Smooth muscle cell of the pulmonary artery (primary cell): Measurements from ENCODE around the gene GTSE1. TPM values are rescaled to one million over a fixed set of nuclear protein-coding genes. Genes with fewer than 3 reads are reported as not detected.

Experiments
- total RNA-seq: library from RNA; depleted of rRNA; stranded (reverse); fragments of >200 nt; gene quantifications from 2 replicates; pipeline ENCODE4 v1.2.3, GENCODE V29; 2014

Gene GTSE1
- total RNA-seq = 1.5 and 2.6 TPM in 2 replicates

GRCh38 chr22:46296257-46297150, at the start of gene GTSE1:
TSS of gene GTSE1 (plus strand) at chr22:46296870. CDS start at chr22:46297401, 531 bp downstream.

GRCh38 chr22:46250035-46250782, 46.5 kb upstream of the GTSE1 start, which contains the start of gene CDPF1:
TSS of gene CDPF1 (minus strand) at chr22:46250293. CDS start at chr22:46248284, 2,009 bp downstream.

GRCh38 chr22:46263216-46263590, 33.5 kb upstream of the GTSE1 start, which contains the start of gene PKDREJ:
TSS of gene PKDREJ (minus strand) at chr22:46263343. CDS start at chr22:46263322, 21 bp downstream.

GRCh38 chr22:46267431-46268279, 29.0 kb upstream of the GTSE1 start, which contains the start of gene TTC38:
TSS of gene TTC38 (plus strand) at chr22:46268008. CDS start at chr22:46268040, 32 bp downstream.

GRCh38 chr22:46335201-46336118, 38.8 kb downstream of the GTSE1 start, which contains the start of gene TRMU:
TSS of gene TRMU (plus strand) at chr22:46335714. CDS start at chr22:46335765, 51 bp downstream.

Other genes with a start within 250 kb of the GTSE1 start
- gene PPARA, start 146.3 kb upstream of the GTSE1 start, total RNA-seq = 23.5 and 26.7 TPM in 2 replicates
- gene CDPF1, start 46.6 kb upstream of the GTSE1 start, total RNA-seq = 10.2 and 10.6 TPM in 2 replicates
- gene PKDREJ, start 33.5 kb upstream of the GTSE1 start, total RNA-seq = under 0.01 and 0.03 TPM in 2 replicates
- gene TTC38, start 28.9 kb upstream of the GTSE1 start, total RNA-seq = 18.2 and 20.8 TPM in 2 replicates
- 30.6 and 39.4 TPM in 2 replicates for gene TRMU, start 38.8 kb downstream of the GTSE1 start, total RNA-seq
- 2.0 and 14.1 TPM in 2 replicates for gene CELSR1, start 240.8 kb downstream of the GTSE1 start, total RNA-seq